ENCODE results near the gene ANKRD29.
"Not testable (repeated sequence)": the region's sequence is repeated elsewhere in the genome, so short reads cannot be mapped to it uniquely, and the experiment has no call there.

Gene ANKRD29

GRCh38 chr18:23616258-23616657 is 46.5 kb downstream of the ANKRD29 start:
- DNase-seq (ENCODE audit: low read depth in 2 of 2) = no peak

DNA sequence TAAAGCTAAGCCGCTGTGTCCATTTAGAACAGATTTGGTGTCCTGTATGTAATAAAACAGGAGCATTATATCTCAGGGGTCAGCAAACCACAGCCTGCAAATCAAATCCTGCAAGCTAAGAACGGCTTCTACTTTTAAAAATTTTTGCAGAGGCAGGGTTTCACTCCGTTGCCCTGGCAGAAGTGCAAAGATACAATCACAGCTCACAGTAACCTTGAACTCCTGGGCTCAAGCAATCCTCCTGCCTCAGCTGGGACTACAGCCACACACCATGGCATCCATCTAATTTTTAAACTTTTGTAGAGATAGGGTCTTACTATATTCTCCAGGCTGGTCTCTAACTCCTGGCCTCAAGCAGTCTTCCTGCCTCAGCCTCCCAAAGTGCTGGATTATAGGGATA is 47.8 kb downstream of the ANKRD29 start:
- DNase-seq (ENCODE audit: low read depth in 2 of 2) = no peak

DNA sequence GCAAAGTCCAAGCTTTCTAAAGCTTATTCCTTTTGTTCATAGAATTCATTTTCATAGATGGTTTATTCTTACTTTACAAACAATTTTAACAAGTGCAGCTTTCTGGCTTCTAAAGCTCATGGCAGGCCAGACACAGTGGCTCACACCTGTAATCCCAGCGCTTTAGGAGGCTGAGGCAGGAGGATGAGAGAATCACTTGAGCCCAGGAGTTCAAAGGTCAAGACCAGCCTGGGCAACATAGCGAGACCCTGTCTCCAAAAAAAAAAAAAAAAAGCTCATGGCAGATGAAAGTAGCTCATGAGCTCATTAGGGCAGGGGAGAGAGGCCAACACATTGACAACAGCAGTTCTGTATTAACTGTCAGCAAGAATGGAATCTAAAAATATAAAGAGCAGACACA is 48.3 kb downstream of the ANKRD29 start:
- DNase-seq (ENCODE audit: low read depth in 2 of 2) = no peak

- not testable (repeated sequence) for DNase-seq (ENCODE audit: low read depth in 2 of 2)
These were observed 49.6 kb downstream of the ANKRD29 start for GRCh38 chr18:23613091-23613475.

- no peak for DNase-seq (ENCODE audit: low read depth in 2 of 2)
These were observed 50.1 kb downstream of the ANKRD29 start for GRCh38 chr18:23612434-23613090.

DNA sequence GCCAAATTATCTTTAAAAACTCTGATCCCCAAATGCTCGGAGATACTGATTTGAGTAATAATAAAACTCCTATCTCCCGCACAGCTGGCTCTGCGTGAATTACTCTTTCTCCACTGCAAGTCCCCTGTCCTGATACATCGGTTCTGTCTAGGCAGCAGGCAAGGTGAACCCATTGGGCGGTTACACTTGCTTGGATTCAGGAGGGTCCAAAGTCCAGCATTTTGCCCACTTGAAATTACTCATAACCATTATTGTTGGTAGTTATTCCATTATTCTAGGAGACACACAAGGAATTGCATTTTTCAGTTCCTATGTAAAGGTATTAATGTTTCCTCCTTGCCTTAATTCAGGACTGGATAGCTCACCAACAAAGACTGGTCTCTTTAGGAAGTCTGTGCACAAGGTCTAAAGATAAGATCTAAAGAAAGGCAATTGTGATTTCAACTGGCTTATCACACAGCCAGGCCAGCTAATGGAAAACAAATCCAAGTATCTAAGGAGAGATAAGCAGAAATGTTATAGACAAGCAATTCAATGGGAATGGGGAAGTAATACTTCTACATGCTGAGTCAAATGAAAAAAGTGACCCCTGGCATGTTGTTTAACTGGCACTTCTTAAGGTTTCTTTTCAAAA is 53.2 kb downstream of the ANKRD29 start:
- no peak for DNase-seq (ENCODE audit: low read depth in 2 of 2)

DNA sequence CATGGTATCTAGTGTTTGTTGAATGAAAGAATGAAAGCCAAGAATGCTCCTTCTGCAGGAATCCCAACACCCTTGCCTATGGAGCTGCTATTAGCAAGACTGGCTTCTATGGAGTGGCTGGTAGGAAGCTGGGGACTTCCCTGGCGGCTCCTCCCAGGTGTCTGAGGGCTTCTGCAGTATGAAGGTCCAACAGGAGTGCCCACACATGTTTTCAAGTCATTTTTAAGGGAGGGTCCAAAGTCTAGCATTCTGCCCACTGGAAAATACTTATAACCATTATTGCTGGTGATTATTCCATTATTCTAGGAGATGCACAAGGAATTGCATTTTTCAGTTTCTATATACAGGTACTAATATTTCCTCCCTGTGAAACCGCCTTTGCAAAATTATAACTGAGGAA is 54.5 kb downstream of the ANKRD29 start:
- DNase-seq (ENCODE audit: low read depth in 2 of 2) = no peak

- no peak for DNase-seq (ENCODE audit: low read depth in 2 of 2)
These were observed 56.8 kb downstream of the ANKRD29 start for GRCh38 chr18:23605941-23606340.

- no peak for DNase-seq (ENCODE audit: low read depth in 2 of 2)
These were observed 62.9 kb downstream of the ANKRD29 start for GRCh38 chr18:23599809-23600208.

GRCh38 chr18:23596183-23596582 is 66.5 kb downstream of the ANKRD29 start:
- DNase-seq (ENCODE audit: low read depth in 2 of 2) = no peak

DNA sequence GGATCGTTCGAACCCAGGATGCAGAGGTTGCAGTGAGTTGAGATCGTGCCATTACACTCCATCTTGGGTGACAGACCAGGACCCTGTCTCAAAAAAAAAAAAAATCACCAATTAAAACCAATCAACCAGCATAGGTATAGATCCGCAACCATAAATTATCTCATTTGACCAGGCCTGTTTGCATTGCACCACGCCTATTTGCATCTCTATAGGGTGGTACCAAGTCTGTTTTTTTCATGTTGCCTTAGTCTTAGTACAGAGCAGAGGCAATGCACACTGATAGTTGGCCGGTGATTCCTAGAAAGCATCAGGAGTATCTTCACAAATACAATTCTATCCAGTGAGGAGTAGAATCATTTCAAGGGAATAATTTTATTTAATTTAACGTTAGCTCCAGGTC is 67.1 kb downstream of the ANKRD29 start:
- no peak for DNase-seq (ENCODE audit: low read depth in 2 of 2)

GRCh38 chr18:23593720-23594119 is 69.0 kb downstream of the ANKRD29 start:
- DNase-seq (ENCODE audit: low read depth in 2 of 2) = no peak

- no peak for DNase-seq (ENCODE audit: low read depth in 2 of 2)
These were observed 69.8 kb downstream of the ANKRD29 start for GRCh38 chr18:23592911-23593310.

- no peak for DNase-seq (ENCODE audit: low read depth in 2 of 2)
These were observed 71.7 kb downstream of the ANKRD29 start for GRCh38 chr18:23591011-23591410.

DNA sequence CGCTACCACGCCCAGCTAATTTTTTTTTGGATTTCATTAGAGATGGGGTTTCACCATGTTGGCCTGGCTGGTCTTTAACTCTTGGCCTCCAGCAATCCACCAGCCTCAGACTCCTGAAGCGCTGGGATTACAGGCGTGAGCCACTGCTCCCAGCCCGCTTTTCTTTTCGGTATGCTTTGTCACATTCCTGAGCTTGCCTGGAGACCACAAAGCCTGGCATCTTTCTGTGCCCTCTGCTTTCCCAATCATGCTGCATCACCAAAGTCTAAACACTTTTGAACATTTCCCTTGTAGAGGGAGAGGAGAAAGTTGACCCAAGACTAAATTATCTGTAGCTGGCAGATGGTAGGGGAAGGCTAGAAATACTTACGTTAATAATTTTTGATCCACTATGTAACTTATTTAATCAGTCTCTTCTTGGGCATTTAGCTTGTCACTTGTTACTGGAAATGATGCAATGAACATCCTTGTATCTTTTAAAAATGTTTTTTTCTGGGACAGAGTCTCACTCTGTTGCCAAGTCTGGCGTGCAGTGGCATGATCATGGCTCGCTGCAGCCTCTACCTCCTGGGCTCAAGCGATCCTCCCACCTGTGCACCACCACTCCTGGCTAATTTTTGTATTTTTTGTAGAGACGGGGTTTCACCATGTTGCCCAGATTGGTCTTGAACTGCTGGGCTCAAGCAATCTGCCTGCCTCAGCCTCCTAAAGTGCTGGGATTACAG is 73.7 kb downstream of the ANKRD29 start:
- DNase-seq (ENCODE audit: low read depth in 2 of 2) = no peak

DNA sequence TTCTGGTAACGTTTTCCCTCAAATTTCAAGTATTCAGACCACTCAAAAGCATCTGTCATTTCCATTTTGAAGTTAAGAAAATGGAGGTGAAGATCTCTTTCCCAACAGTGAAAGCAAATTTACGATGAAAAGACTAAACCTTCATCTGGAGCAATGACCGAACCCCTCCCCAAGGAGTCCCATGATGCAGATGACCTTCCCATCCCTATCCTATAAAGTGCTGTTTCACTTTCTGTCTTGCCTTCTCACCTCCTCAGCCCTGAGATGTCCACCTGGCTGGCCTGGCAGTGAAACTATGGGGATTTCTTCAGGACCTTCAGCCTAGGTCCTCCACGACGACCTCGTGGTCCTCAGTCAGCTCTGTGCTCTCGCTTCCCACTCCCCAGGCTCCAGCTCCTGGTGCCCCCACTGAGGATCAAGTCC is 75.5 kb downstream of the ANKRD29 start:
- DNase-seq (ENCODE audit: low read depth in 2 of 2) = no peak

GRCh38 chr18:23586249-23587196 is 76.2 kb downstream of the ANKRD29 start, which contains the start of gene NPC1:
Gene NPC1, minus strand, starts transcription at chr18:23586506. Its CDS starts 163 bp downstream, at chr18:23586343.
- peak; percentile 87 to 88 for DNase-seq (ENCODE audit: low read depth in 2 of 2)

DNA sequence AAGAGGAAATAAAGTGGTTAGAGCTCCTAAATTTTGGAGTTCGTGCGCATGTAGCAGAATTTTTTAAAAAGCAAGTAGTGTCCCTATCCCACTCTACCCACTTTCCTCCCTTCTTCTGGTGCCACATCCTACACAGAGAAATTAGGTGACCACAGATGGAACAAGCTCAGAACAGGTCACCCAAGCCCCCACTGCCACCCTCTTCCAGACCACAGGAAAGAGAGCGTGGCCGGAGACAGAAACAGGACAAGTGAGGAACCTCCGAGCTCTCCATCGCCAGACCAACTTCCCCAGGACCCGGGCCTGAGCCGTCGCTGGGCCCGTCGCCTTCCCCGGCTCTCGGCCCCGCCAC is 76.8 kb downstream of the ANKRD29 start:
- no peak for DNase-seq (ENCODE audit: low read depth in 2 of 2)

- DNase-seq (ENCODE audit: low read depth in 2 of 2) = no peak
These were observed 77.5 kb downstream of the ANKRD29 start for GRCh38 chr18:23585007-23585871.

GRCh38 chr18:23584019-23584983 is 78.4 kb downstream of the ANKRD29 start:
- DNase-seq (ENCODE audit: low read depth in 2 of 2) = no peak

Data from stimulated activated CD8-positive, alpha-beta memory T cell treated with anti-CD3 and anti-CD28 coated beads, Interleukin-2, amount 100 ng/mL, for 1 hour (primary cell).